Right lobe of liver (tissue), 6 donors: Measurements from ENCODE around the gene SELENOM. TPM values are rescaled to one million over a fixed set of nuclear protein-coding genes. Genes with fewer than 3 reads are reported as not detected.

Source experiments
- ATAC-seq, 4 donors: fragments of 200-7000 bp; cut with Tn5 transposase; one replicate each; pipeline ENCODE4 v1.9.1; 2020; ENCODE audit warnings: mild to moderate bottlenecking in 4 of 4, moderate library complexity in 4 of 4
- DNase-seq, 3 donors: peaks; one replicate each; pipeline ENCODE4 v3.0.0-alpha.2; 2020
- H3K27ac ChIP-seq, 3 donors: fragments of 200-600 bp; one replicate each; pipeline ENCODE4 v1.8.0; 2022
- H3K27me3 ChIP-seq, 2 donors: fragments of 200-600 bp; one replicate each; pipeline ENCODE4 v1.8.0; 2022
- H3K36me3 ChIP-seq, 4 donors: fragments of 200-600 bp; sonication (generic) in 1 of 4; one replicate each; pipeline versions ENCODE4 v1.5.1 to v1.8.0; 2017 to 2022; ENCODE audit warnings: control low read depth in 1 of 4
- H3K4me1 ChIP-seq, 4 donors: fragments of 200-600 bp; sonication (generic) in 1 of 4; one replicate each; pipeline versions ENCODE4 v1.5.1 to v1.8.0; 2017 to 2022; ENCODE audit warnings: control low read depth in 1 of 4
- H3K4me3 ChIP-seq, 3 donors: fragments of 200-600 bp; one replicate each; pipeline ENCODE4 v1.8.0; 2022
- H3K9me3 ChIP-seq, 4 donors: fragments of 200-600 bp; sonication (generic) in 1 of 4; one replicate each; pipeline versions ENCODE4 v1.5.1 to v1.8.0; 2017 to 2022; ENCODE audit warnings: control low read depth in 1 of 4
- POLR2A ChIP-seq: fragments of 450-650 bp; IDR thresholded peaks from one replicate; pipeline ENCODE4 v1.6.1; 2017; ENCODE audit warnings: antibody characterized with exemption, mild to moderate bottlenecking
- WGBS: methylation state at CpG from one replicate; pipeline ENCODE4 v1.1.6; 2018; ENCODE audit warnings: low coverage, low lambda C conversion rate; ENCODE audit not compliant: insufficient coverage; ENCODE audit errors: missing lambda C conversion rate; 5-methylcytosine and 5-hydroxymethylcytosine counted together
- intact Hi-C, 2 donors: fragments of 100-400 bp; cut with DNase I; formaldehyde crosslinking; loops; one replicate each; pipeline versions ENCODE4 v1.11.2 to v1.14.1; 2022
- total RNA-seq, 6 experiments: library from RNA; depleted of rRNA in 2 of 6; stranded (reverse); fragments of >200 nt in 2 of 6; fragmentation: NEBNext Ultra II Directional in 3 of 6; extraction: Animal tissue kit (Norgen Biotek cat#: 25700) in 3 of 6; gene quantifications; one replicate each; pipeline versions ENCODE4 v1.1.0 to v1.2.4, GENCODE V29; 2016 to 2023
- TF ChIP-seq, protein P1 (sequence below), 4 donors: fragments of 200-600 bp in 3 of 4; fragments of 450-650 bp in 1 of 4; IDR thresholded peaks; one replicate each; pipeline versions ENCODE4 v1.5.1 to v1.8.0; 2016 to 2022; ENCODE audit warnings: antibody characterized with exemption in 4 of 4, mild to moderate bottlenecking in 2 of 4
- donor health status: DM: no; HTN: yes; CAD: no.
- donor health status: DM: no; HTN: no; CAD: no.
- donor health status: DM: no; HTN: no; CAD: no.
- donor health status: DM: no; HTN: yes; CAD: no.
- donor health status: DM: no; HTN: yes; CAD: no.

Gene SELENOM
- total RNA-seq, 6 experiments from 2014 or later, result 4.7 to 52.0 (median 9.4) TPM

DNA sequence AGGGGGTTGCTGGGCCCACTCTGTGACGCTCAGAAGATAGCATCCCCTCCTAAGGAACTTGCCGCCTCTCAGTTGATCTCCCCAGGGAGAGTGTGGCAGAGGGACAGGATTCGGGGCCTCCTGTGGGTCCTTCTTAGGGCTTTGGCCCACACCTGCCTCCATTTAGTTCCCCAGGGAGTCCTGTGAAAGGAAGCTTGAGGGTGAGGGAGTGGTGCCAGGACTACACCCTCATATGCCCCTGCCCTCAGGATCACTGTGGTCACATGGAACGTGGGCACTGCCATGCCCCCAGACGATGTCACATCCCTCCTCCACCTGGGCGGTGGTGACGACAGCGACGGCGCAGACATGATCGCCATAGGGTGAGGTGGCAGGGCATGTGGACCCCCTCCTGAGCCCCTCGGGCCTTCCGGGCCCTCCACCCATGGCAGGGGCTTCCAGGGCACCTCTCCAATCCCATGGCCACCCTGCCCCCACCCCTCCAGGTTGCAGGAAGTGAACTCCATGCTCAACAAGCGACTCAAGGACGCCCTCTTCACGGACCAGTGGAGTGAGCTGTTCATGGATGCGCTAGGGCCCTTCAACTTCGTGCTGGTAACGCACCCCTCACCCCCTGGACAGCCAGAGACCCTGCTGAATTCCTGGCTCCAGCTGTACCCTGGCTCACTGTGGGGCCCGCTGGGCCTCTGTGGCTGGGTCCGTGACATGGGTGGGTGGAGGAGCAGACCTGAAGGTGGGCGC is 18.9 kb upstream of the SELENOM start:
- Histone ChIP-seq H3K27me3 (no peaks in the 10 kb centered on the region), H3K36me3 (no peaks in the 10 kb centered on the region), H3K4me3 (no peak overlapping the region), H3K9me3 (no peaks in the 10 kb centered on the region), H3K27ac (no peak overlapping the region), H3K4me1 (peaks cover 0 to 4% (median 0%) of the 10 kb centered on the region in 4 donors)
- DNase-seq (no peak), ATAC-seq (no peak)
- intact Hi-C loops, result no loop called here
- WGBS, result 74% methylated on average over 8 of the region's 22 CpGs
- no peak for TF ChIP-seq POLR2A
- TF ChIP-seq, protein P1, sequence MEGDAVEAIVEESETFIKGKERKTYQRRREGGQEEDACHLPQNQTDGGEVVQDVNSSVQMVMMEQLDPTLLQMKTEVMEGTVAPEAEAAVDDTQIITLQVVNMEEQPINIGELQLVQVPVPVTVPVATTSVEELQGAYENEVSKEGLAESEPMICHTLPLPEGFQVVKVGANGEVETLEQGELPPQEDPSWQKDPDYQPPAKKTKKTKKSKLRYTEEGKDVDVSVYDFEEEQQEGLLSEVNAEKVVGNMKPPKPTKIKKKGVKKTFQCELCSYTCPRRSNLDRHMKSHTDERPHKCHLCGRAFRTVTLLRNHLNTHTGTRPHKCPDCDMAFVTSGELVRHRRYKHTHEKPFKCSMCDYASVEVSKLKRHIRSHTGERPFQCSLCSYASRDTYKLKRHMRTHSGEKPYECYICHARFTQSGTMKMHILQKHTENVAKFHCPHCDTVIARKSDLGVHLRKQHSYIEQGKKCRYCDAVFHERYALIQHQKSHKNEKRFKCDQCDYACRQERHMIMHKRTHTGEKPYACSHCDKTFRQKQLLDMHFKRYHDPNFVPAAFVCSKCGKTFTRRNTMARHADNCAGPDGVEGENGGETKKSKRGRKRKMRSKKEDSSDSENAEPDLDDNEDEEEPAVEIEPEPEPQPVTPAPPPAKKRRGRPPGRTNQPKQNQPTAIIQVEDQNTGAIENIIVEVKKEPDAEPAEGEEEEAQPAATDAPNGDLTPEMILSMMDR (IDR thresholded peaks at IDR 0.05), result no peak

DNA sequence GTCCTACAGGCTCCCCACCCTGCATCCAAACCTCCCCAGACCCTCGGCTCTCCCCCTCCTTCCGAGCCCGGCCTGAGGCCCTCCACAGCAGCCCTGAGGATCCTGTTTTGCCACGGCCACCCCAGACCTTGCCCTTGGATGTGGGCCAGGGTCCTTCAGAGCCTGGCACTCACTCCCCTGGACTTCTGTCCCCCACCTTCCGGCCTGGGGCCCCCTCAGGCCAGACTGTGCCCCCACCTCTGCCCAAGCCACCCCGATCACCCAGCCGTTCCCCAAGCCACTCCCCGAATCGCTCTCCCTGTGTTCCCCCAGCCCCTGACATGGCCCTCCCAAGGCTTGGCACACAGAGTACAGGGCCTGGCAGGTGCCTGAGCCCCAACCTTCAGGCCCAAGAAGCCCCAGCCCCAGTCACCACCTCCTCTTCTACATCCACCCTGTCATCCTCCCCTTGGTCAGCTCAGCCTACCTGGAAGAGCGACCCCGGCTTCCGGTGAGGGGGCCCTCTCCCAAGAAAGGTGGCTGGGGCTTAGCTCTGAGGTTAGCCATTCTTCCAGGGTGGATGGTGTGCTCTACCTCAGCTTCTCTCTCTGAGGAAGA is 18.3 kb upstream of the SELENOM start:
- no peak for TF ChIP-seq POLR2A
- TF ChIP-seq, protein P1 (IDR thresholded peaks at IDR 0.05), result no peak
- H3K9me3 ChIP-seq, result no peaks in the 10 kb centered on the region
- 18% methylated on average over 2 of the region's 12 CpGs for WGBS
- peaks cover 0 to 4% (median 0%) of the 10 kb centered on the region in 4 donors for H3K4me1 ChIP-seq
- no peaks in the 10 kb centered on the region for H3K27me3 ChIP-seq
- no peak overlapping the region for H3K27ac ChIP-seq
- intact Hi-C loops, result no loop called here
- H3K4me3 ChIP-seq, result no peak overlapping the region
- no peaks in the 10 kb centered on the region for H3K36me3 ChIP-seq
- ATAC-seq, result no peak
- DNase-seq, result no peak

DNA sequence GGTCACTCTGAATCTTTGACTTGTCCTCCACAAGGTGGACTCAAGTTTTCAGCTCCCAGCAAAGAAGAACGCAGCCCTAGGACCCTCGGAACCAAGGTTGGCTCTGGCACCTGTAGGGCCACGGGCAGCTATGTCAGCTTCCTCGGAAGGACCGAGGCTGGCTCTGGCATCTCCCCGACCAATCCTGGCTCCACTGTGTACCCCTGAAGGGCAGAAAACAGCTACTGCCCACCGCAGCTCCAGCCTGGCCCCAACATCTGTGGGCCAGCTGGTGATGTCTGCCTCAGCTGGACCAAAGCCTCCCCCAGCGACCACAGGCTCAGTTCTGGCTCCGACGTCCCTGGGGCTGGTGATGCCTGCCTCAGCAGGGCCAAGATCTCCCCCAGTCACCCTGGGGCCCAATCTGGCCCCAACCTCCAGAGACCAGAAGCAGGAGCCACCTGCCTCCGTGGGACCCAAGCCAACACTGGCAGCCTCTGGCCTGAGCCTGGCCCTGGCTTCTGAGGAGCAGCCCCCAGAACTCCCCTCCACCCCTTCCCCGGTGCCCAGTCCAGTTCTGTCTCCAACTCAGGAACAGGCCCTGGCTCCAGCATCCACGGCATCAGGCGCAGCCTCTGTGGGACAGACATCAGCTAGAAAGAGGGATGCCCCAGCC is 17.6 kb upstream of the SELENOM start:
- Histone ChIP-seq H3K27ac (no peak overlapping the region), H3K27me3 (no peaks in the 10 kb centered on the region), H3K4me3 (no peak overlapping the region), H3K9me3 (no peaks in the 10 kb centered on the region), H3K4me1 (peaks cover 0 to 4% (median 0%) of the 10 kb centered on the region in 4 donors), H3K36me3 (no peaks in the 10 kb centered on the region)
- no peak for ATAC-seq
- WGBS, result 52% methylated on average over 4 of the region's 14 CpGs
- no peak for TF ChIP-seq POLR2A
- TF ChIP-seq, protein P1 (IDR thresholded peaks at IDR 0.05), result no peak
- intact Hi-C loops, result no loop called here
- no peak for DNase-seq

DNA sequence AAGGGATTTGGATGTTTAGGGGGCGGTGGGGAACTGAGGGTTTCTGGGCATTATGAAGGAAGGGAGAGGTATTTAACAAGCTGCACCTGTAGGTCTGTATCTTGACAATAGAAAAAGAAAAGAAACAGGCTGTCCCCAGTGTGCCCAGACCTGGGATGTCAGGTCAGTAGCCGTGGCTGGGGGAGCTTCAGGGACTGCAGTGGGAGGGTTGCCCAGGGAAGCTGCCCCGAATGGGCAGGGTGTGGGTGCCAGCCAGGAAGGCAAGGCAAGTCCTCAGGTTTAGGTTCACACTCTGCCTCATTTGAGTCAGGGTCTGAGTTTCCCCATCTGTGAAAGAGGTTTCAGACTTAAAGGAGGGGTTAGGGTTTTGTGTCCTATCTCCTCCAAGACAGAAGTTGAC is 16.9 kb upstream of the SELENOM start:
- intact Hi-C loops, result no loop called here
- Histone ChIP-seq H3K27me3 (no peaks in the 10 kb centered on the region), H3K27ac (no peak overlapping the region), H3K4me3 (no peak overlapping the region), H3K36me3 (no peaks in the 10 kb centered on the region), H3K4me1 (peaks cover 0 to 4% (median 0%) of the 10 kb centered on the region in 4 donors), H3K9me3 (no peaks in the 10 kb centered on the region)
- WGBS, result 67% methylated on average over 3 of the region's 3 CpGs
- no peak for DNase-seq
- TF ChIP-seq, protein P1 (IDR thresholded peaks at IDR 0.05), result no peak
- TF ChIP-seq POLR2A, result no peak
- no peak for ATAC-seq
